Neural cell (in vitro differentiated cells): ENCODE measurements around the gene SHBG. TPM values are rescaled to one million over a fixed set of nuclear protein-coding genes. Genes with fewer than 3 reads are reported as not detected.

Experiments used
- polyA plus RNA-seq: library from polyadenylated mRNA; depleted of rRNA; stranded (reverse); fragments of >200 nt; gene quantifications from 2 replicates; pipeline ENCODE4 v1.2.3, GENCODE V29; 2014
- small RNA-seq, 3 experiments: library from RNA; depleted of rRNA; stranded (forward); fragments of <200 nt; gene quantifications; one replicate each; pipeline ENCODE3, GENCODE V24; 2012

Gene SHBG
- polyA plus RNA-seq, 1 donor from 2014 or later = 0.90 TPM

Small RNA genes lying within 50 kb of the gene (small RNA-seq; reads per million reads assigned to genes)
- gene CD68 = 0 reads per million in 3 experiments

Other genes with a start within 250 kb of the SHBG start
- gene TNK1, start 249.0 kb upstream of the SHBG start, polyA plus RNA-seq = 0.83 and 1.5 TPM in 2 replicates
- gene PLSCR3, start 235.6 kb upstream of the SHBG start, polyA plus RNA-seq = 15.9 and 25.2 TPM in 2 replicates
- gene TMEM256, start 226.0 kb upstream of the SHBG start, polyA plus RNA-seq = 158 and 161 TPM in 2 replicates
- gene NLGN2, start 222.3 kb upstream of the SHBG start, polyA plus RNA-seq = 13.8 and 21.5 TPM in 2 replicates
- not detected in 2 replicates for gene SPEM1, start 209.8 kb upstream of the SHBG start, polyA plus RNA-seq
- gene SPEM2, start 204.5 kb upstream of the SHBG start, polyA plus RNA-seq = not detected in 2 replicates
- gene SPEM3, start 201.3 kb upstream of the SHBG start, polyA plus RNA-seq = not detected in 2 replicates
- gene TMEM102, start 194.7 kb upstream of the SHBG start, polyA plus RNA-seq = 0.14 TPM in 1 of 2 replicates, not detected in the other
- gene FGF11, start 190.6 kb upstream of the SHBG start, polyA plus RNA-seq = 15.8 and 16.4 TPM in 2 replicates
- 17.9 and 18.2 TPM in 2 replicates for gene CHRNB1, start 185.1 kb upstream of the SHBG start, polyA plus RNA-seq
- gene ZBTB4, start 150.5 kb upstream of the SHBG start, polyA plus RNA-seq = 8.0 and 9.2 TPM in 2 replicates
- not detected in 2 replicates for gene SLC35G6, start 148.7 kb upstream of the SHBG start, polyA plus RNA-seq
- 9.1 and 22.6 TPM in 2 replicates for gene POLR2A, start 145.8 kb upstream of the SHBG start, polyA plus RNA-seq
- gene TNFSF12, start 81.1 kb upstream of the SHBG start, polyA plus RNA-seq = not detected in 2 replicates
- 0.15 TPM in 1 of 2 replicates, not detected in the other for gene TNFSF13, start 71.4 kb upstream of the SHBG start, polyA plus RNA-seq
- 148 and 151 TPM in 2 replicates for gene SENP3, start 68.2 kb upstream of the SHBG start, polyA plus RNA-seq
- gene CD68, start 50.5 kb upstream of the SHBG start, polyA plus RNA-seq = not detected in 2 replicates
- 110 and 118 TPM in 2 replicates for gene MPDU1, start 46.3 kb upstream of the SHBG start, polyA plus RNA-seq
- 0.47 and 1.5 TPM in 2 replicates for gene SOX15, start 40.0 kb upstream of the SHBG start, polyA plus RNA-seq
- gene FXR2, start 15.2 kb upstream of the SHBG start, polyA plus RNA-seq = 118 and 130 TPM in 2 replicates
- gene SAT2, start 2.3 kb upstream of the SHBG start, polyA plus RNA-seq = 303 and 330 TPM in 2 replicates
- 3.2 and 4.2 TPM in 2 replicates for gene ATP1B2, start 20.8 kb downstream of the SHBG start, polyA plus RNA-seq
- 13.8 and 14.3 TPM in 2 replicates for gene TP53, start 57.4 kb downstream of the SHBG start, polyA plus RNA-seq
- 20.1 and 22.4 TPM in 2 replicates for gene WRAP53, start 58.3 kb downstream of the SHBG start, polyA plus RNA-seq
- 36.4 and 46.5 TPM in 2 replicates for gene EFNB3, start 75.1 kb downstream of the SHBG start, polyA plus RNA-seq
- gene DNAH2, start 87.6 kb downstream of the SHBG start, polyA plus RNA-seq = 2.0 and 2.1 TPM in 2 replicates
- gene KDM6B, start 204.1 kb downstream of the SHBG start, polyA plus RNA-seq = 2.5 and 4.4 TPM in 2 replicates
- gene TMEM88, start 224.9 kb downstream of the SHBG start, polyA plus RNA-seq = 4.2 and 6.7 TPM in 2 replicates
- 99.5 and 110 TPM in 2 replicates for gene NAA38, start 227.4 kb downstream of the SHBG start, polyA plus RNA-seq
- gene CYB5D1, start 227.9 kb downstream of the SHBG start, polyA plus RNA-seq = 21.1 and 30.4 TPM in 2 replicates